ENCODE measurements around the gene CBFB. TPM values are rescaled to one million over a fixed set of nuclear protein-coding genes. Genes with fewer than 3 reads are reported as not detected.

The CBFB gene
- total and polyA plus RNA-seq, 9 of the 15 experiments (the other 6 are each of a cell fraction or from before 2014, with no cell fraction given): 22.0 to 112 (median 66.5) TPM

DNA sequence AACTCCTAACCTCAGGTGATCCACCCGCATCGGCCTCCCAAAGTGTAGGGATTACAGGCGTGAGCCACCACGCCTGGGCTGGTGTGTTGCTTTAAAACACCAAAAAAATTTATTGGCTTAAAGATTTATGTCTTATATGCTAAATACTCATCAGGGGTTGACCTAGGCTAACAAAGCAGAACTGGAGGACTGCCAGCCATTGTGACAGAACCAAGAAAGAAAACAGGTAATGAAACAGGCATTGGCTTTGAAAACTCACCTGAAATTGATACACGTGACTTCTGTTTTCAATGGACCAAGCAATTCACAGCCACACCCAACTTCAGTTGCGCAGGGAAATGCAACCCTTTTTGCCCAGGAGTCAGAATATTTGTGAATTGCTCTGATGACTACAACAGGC is 75.9 kb downstream of the CBFB start (continued):
- TF ChIP-seq, protein P1, sequence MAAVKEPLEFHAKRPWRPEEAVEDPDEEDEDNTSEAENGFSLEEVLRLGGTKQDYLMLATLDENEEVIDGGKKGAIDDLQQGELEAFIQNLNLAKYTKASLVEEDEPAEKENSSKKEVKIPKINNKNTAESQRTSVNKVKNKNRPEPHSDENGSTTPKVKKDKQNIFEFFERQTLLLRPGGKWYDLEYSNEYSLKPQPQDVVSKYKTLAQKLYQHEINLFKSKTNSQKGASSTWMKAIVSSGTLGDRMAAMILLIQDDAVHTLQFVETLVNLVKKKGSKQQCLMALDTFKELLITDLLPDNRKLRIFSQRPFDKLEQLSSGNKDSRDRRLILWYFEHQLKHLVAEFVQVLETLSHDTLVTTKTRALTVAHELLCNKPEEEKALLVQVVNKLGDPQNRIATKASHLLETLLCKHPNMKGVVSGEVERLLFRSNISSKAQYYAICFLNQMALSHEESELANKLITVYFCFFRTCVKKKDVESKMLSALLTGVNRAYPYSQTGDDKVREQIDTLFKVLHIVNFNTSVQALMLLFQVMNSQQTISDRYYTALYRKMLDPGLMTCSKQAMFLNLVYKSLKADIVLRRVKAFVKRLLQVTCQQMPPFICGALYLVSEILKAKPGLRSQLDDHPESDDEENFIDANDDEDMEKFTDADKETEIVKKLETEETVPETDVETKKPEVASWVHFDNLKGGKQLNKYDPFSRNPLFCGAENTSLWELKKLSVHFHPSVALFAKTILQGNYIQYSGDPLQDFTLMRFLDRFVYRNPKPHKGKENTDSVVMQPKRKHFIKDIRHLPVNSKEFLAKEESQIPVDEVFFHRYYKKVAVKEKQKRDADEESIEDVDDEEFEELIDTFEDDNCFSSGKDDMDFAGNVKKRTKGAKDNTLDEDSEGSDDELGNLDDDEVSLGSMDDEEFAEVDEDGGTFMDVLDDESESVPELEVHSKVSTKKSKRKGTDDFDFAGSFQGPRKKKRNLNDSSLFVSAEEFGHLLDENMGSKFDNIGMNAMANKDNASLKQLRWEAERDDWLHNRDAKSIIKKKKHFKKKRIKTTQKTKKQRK (IDR thresholded peaks at IDR 0.05; ENCODE audit: borderline replicate concordance, low read depth, low read length): no peak
- no peak for TF ChIP-seq CBX5 (IDR thresholded peaks at IDR 0.05; ENCODE audit: borderline replicate concordance, low read depth)
- no peak for TF ChIP-seq CHD1 (IDR thresholded peaks at IDR 0.05; ENCODE audit: low read length)
- no peak for TF ChIP-seq CBFA2T2 (conservative IDR thresholded peaks at IDR 0.05)
- no peak for TF ChIP-seq TCF3 (CRISPR knock-in tag; IDR thresholded peaks at IDR 0.05)
- TF ChIP-seq HSF4 (CRISPR knock-in tag; IDR thresholded peaks at IDR 0.05; ENCODE audit: borderline replicate concordance): no peak
- no peak for TF ChIP-seq PRDM10 (IDR thresholded peaks at IDR 0.05; ENCODE audit: partially characterized antibody)
- no peak for TF ChIP-seq ELF2 (CRISPR knock-in tag; IDR thresholded peaks at IDR 0.05)
- no peak for TF ChIP-seq POLR2B (IDR thresholded peaks at IDR 0.05; ENCODE audit: low read depth, partially characterized antibody)
- TF ChIP-seq ZNF282 (CRISPR knock-in tag; IDR thresholded peaks at IDR 0.05): no peak
- no peak for TF ChIP-seq NEUROD1 (IDR thresholded peaks at IDR 0.05; ENCODE audit: borderline replicate concordance, low read depth, low read length, partially characterized antibody)
- no peak for TF ChIP-seq FOXP1 (CRISPR knock-in tag; IDR thresholded peaks at IDR 0.05)
